Body of pancreas (tissue), 4 donors: ENCODE data around the gene TEP1.

Experiments
- CTCF ChIP-seq, 7 experiments: fragments of 450-650 bp in 4 of 7; fragments of 200-600 bp in 3 of 7; sonication (generic) in 3 of 7; IDR thresholded peaks; one replicate each; pipeline ENCODE4 v1.5.1; 2016 to 2019; ENCODE audit warnings: antibody characterized with exemption in 7 of 7
- POLR2A ChIP-seq, 3 donors: fragments of 450-650 bp; IDR thresholded peaks; one replicate each; pipeline ENCODE4 v1.6.1; 2016; ENCODE audit warnings: antibody characterized with exemption in 3 of 3, mild to moderate bottlenecking in 2 of 3

GRCh38 chr14:20350282-20350681, 63.0 kb downstream of the TEP1 start:
- TF ChIP-seq POLR2A (IDR thresholded peaks at IDR 0.05) (no peak), CTCF (IDR thresholded peaks at IDR 0.05) (no peak)
